Measurements from ENCODE around the gene ZBTB45.

Gene ZBTB45

GRCh38 chr19:58514564-58515022 lies 5.0 kb downstream of the ZBTB45 start:
- TF ChIP-seq, protein P1, sequence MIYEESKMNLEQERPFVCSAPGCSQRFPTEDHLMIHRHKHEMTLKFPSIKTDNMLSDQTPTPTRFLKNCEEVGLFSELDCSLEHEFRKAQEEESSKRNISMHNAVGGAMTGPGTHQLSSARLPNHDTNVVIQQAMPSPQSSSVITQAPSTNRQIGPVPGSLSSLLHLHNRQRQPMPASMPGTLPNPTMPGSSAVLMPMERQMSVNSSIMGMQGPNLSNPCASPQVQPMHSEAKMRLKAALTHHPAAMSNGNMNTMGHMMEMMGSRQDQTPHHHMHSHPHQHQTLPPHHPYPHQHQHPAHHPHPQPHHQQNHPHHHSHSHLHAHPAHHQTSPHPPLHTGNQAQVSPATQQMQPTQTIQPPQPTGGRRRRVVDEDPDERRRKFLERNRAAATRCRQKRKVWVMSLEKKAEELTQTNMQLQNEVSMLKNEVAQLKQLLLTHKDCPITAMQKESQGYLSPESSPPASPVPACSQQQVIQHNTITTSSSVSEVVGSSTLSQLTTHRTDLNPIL (CRISPR knock-in tag; IDR thresholded peaks at IDR 0.05; ENCODE audit: low read depth) = no peak
- TF ChIP-seq ZNF565 (CRISPR knock-in tag; conservative IDR thresholded peaks at IDR 0.05; ENCODE audit: low read depth) (no peak), PPARA (CRISPR knock-in tag; IDR thresholded peaks at IDR 0.05; ENCODE audit: borderline replicate concordance) (no peak), OSR1 (CRISPR knock-in tag; IDR thresholded peaks at IDR 0.05) (no peak), ESRRG (CRISPR knock-in tag; IDR thresholded peaks at IDR 0.05) (no peak), ZFP3 (CRISPR knock-in tag; IDR thresholded peaks at IDR 0.05) (no peak), ISL1 (CRISPR knock-in tag; IDR thresholded peaks at IDR 0.05) (no peak), GLIS3 (CRISPR knock-in tag; IDR thresholded peaks at IDR 0.05) (no peak), ARNTL (CRISPR knock-in tag; IDR thresholded peaks at IDR 0.05; ENCODE audit: borderline replicate concordance, low read depth) (no peak), POU6F1 (CRISPR knock-in tag; IDR thresholded peaks at IDR 0.05; ENCODE audit: borderline replicate concordance, low read depth) (no peak), TCF4 (CRISPR knock-in tag; IDR thresholded peaks at IDR 0.05; ENCODE audit: borderline replicate concordance) (no peak), SNAI2 (CRISPR knock-in tag; IDR thresholded peaks at IDR 0.05) (no peak), TOX (CRISPR knock-in tag; IDR thresholded peaks at IDR 0.05; ENCODE audit: borderline replicate concordance) (no peak), RARB (CRISPR knock-in tag; IDR thresholded peaks at IDR 0.05) (no peak), ZNF8 (CRISPR knock-in tag; IDR thresholded peaks at IDR 0.05) (no peak)
- TF ChIP-seq, protein P2, sequence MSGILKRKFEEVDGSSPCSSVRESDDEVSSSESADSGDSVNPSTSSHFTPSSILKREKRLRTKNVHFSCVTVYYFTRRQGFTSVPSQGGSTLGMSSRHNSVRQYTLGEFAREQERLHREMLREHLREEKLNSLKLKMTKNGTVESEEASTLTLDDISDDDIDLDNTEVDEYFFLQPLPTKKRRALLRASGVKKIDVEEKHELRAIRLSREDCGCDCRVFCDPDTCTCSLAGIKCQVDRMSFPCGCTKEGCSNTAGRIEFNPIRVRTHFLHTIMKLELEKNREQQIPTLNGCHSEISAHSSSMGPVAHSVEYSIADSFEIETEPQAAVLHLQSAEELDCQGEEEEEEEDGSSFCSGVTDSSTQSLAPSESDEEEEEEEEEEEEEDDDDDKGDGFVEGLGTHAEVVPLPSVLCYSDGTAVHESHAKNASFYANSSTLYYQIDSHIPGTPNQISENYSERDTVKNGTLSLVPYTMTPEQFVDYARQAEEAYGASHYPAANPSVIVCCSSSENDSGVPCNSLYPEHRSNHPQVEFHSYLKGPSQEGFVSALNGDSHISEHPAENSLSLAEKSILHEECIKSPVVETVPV (CRISPR knock-in tag; IDR thresholded peaks at IDR 0.05) = no peak
- no peak for ATAC-seq

DNA sequence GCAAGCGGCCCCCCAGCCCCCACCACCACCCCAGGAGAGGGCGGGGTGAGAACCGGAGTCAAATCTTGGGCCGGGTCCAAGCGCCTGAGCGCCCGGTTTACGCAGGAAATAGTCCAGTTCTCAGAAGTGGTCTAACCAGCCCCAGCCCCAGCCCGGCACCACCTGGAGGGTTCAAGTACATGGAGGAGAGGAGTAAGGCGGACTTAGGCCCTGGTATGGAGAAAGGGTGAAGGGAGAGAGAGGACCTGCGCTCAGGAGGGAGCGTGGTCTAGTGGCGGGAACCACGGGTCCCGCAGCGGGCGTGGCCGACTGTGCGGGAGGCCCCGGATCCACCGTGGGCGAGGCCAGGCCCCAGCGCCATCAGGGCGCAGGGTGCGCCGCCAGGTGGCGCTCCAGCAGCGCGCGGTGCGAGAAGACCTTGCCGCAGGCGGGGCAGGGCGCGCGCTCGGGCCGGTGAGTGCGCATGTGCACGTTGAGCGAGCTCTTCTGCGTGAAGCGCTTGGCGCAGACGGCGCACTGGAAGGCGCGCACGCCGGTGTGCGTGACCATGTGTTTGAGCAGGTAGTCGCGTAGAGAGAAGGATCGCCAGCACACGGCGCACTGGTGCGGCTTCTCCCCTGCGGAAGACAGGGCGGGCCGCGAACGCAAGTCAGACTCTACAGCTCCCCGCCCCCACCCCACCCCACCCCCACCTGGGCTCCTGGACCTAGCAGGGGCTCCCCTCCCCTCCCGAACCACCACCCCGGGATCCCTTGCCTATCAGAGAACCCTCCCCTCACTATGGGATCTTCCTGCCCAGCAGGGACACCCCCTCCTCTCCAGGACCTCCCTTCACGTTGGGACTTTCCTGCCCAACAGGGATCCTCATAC lies 5.7 kb downstream of the ZBTB45 start:
- ATAC-seq = peak; percentile 90
- TF ChIP-seq ZFP3 (CRISPR knock-in tag; IDR thresholded peaks at IDR 0.05) = no peak
- TF ChIP-seq BACH2 (CRISPR knock-in tag; IDR thresholded peaks at IDR 0.05; ENCODE audit: borderline replicate concordance) = no peak
- TF ChIP-seq, protein P3, sequence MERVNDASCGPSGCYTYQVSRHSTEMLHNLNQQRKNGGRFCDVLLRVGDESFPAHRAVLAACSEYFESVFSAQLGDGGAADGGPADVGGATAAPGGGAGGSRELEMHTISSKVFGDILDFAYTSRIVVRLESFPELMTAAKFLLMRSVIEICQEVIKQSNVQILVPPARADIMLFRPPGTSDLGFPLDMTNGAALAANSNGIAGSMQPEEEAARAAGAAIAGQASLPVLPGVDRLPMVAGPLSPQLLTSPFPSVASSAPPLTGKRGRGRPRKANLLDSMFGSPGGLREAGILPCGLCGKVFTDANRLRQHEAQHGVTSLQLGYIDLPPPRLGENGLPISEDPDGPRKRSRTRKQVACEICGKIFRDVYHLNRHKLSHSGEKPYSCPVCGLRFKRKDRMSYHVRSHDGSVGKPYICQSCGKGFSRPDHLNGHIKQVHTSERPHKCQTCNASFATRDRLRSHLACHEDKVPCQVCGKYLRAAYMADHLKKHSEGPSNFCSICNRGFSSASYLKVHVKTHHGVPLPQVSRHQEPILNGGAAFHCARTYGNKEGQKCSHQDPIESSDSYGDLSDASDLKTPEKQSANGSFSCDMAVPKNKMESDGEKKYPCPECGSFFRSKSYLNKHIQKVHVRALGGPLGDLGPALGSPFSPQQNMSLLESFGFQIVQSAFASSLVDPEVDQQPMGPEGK (CRISPR knock-in tag; IDR thresholded peaks at IDR 0.05; ENCODE audit: borderline replicate concordance) = no peak
- TF ChIP-seq ZC3H10 (CRISPR knock-in tag; IDR thresholded peaks at IDR 0.05) = no peak
- no peak for TF ChIP-seq CSDC2 (CRISPR knock-in tag; IDR thresholded peaks at IDR 0.05)
- TF ChIP-seq, protein P1 (CRISPR knock-in tag; IDR thresholded peaks at IDR 0.05; ENCODE audit: low read depth) = no peak
- no peak for TF ChIP-seq TCF4 (CRISPR knock-in tag; IDR thresholded peaks at IDR 0.05; ENCODE audit: borderline replicate concordance)
- no peak for TF ChIP-seq TOX (CRISPR knock-in tag; IDR thresholded peaks at IDR 0.05; ENCODE audit: borderline replicate concordance)
- no peak for TF ChIP-seq ZNF70 (CRISPR knock-in tag; IDR thresholded peaks at IDR 0.05)
- TF ChIP-seq, protein P4, sequence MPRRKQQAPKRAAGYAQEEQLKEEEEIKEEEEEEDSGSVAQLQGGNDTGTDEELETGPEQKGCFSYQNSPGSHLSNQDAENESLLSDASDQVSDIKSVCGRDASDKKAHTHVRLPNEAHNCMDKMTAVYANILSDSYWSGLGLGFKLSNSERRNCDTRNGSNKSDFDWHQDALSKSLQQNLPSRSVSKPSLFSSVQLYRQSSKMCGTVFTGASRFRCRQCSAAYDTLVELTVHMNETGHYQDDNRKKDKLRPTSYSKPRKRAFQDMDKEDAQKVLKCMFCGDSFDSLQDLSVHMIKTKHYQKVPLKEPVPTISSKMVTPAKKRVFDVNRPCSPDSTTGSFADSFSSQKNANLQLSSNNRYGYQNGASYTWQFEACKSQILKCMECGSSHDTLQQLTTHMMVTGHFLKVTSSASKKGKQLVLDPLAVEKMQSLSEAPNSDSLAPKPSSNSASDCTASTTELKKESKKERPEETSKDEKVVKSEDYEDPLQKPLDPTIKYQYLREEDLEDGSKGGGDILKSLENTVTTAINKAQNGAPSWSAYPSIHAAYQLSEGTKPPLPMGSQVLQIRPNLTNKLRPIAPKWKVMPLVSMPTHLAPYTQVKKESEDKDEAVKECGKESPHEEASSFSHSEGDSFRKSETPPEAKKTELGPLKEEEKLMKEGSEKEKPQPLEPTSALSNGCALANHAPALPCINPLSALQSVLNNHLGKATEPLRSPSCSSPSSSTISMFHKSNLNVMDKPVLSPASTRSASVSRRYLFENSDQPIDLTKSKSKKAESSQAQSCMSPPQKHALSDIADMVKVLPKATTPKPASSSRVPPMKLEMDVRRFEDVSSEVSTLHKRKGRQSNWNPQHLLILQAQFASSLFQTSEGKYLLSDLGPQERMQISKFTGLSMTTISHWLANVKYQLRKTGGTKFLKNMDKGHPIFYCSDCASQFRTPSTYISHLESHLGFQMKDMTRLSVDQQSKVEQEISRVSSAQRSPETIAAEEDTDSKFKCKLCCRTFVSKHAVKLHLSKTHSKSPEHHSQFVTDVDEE (CRISPR knock-in tag; IDR thresholded peaks at IDR 0.05) = no peak
- no peak for TF ChIP-seq ISL1 (CRISPR knock-in tag; IDR thresholded peaks at IDR 0.05)
- no peak for TF ChIP-seq ZNF8 (CRISPR knock-in tag; IDR thresholded peaks at IDR 0.05)
- TF ChIP-seq ZFP30 (CRISPR knock-in tag; IDR thresholded peaks at IDR 0.05) = no peak
- no peak for TF ChIP-seq PPARA (CRISPR knock-in tag; IDR thresholded peaks at IDR 0.05; ENCODE audit: borderline replicate concordance)
- TF ChIP-seq RARB (CRISPR knock-in tag; IDR thresholded peaks at IDR 0.05) = no peak

All from SK-N-SH treated with all-trans-retinoic acid at 6 μM for 48 hours (cell line).